IPS-18c (cell line): ENCODE measurements around the gene KBTBD4.
"Not testable (repeated sequence)": the region's sequence is repeated elsewhere in the genome, so short reads cannot be mapped to it uniquely, and the experiment has no call there.

Source experiments
- H3K4me3 ChIP-seq: 2 replicates; pipeline ENCODE4 v1.7.0; 2013; ENCODE audit warnings: low read depth, mild to moderate bottlenecking, low read length, moderate library complexity; ENCODE audit not compliant: insufficient read depth
- H3K9me3 ChIP-seq: one replicate; pipeline ENCODE4 v1.6.1; 2013; ENCODE audit warnings: mild to moderate bottlenecking, low read length, moderate library complexity; ENCODE audit not compliant: control insufficient read depth, insufficient read depth

The KBTBD4 gene

GRCh38 chr11:47570651-47571356 lies 8.0 kb downstream of the KBTBD4 start:
- Histone ChIP-seq H3K9me3 (peaks cover 6% of the 10 kb centered on the region), H3K4me3 (no peak overlapping the region)

- Histone ChIP-seq H3K4me3 (no peak overlapping the region), H3K9me3 (peaks cover 3% of the 10 kb centered on the region)
Measured at GRCh38 chr11:47569646-47570045, 9.1 kb downstream of the KBTBD4 start.

DNA sequence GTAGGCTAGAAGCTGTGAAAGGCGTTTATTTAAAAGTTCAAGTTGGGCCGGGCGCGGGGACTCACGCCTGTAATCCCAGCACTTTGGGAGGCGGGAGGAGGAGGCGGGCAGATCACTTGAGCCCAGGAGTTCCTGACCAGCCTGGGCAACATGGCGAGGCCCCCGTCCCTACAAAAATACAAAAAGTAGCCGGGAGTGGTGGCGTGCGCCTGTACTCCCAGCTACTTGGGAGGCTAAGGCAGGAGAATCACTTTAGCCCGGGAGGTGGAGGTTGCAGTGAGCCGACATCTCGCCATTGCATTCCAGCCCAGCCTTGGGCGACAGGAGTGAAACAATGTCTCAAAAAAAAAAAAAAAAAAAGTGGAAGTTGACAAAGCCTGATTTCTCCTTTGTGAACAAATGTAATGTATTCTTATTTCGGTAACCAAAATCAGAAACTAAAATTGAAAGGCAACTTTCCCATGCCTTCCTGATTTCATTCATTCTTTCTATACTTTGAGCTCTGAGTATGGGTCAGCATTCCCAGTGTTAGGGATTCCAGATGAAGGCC lies 12.5 kb downstream of the KBTBD4 start:
- H3K4me3 ChIP-seq = peak overlapping the region; percentile 93
- peaks cover 3% of the 10 kb centered on the region for H3K9me3 ChIP-seq

DNA sequence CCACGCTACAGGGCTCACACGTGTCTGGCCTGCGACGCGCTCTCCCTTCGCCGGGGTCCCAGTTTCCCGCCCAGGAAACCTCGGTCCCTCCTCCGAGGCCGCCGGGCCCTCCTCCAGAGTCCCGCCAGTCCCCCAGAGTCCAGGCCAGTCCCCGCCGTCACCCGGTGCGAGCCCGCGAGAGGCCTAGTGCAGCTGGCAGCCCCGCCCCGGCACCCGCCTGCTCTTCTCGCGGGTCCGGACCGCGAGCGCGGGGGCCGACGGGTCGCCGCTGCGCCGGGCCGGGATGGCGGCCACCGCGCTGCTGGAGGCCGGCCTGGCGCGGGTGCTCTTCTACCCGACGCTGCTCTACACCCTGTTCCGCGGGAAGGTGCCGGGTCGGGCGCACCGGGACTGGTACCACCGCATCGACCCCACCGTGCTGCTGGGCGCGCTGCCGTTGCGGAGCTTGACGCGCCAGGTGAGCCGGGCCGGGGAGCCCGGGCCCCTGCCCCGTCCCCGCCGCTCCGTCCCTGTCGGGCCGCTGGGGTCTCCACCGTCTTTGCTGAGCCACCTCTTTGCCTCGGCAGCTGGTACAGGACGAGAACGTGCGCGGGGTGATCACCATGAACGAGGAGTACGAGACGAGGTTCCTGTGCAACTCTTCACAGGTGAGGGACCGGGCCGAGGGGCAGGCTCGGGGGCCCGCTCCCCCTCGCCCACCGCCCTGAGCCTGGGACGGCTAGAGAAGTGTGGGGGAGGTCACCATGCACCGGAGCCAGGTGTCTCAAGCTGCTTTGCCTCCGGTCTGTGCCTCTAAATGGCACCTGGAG lies 13.2 kb downstream of the KBTBD4 start, which contains the start of gene PTPMT1:
TSS of gene PTPMT1 (plus strand) at position 260 of the 809 bp plus-strand sequence. CDS start at position 284, 24 bp downstream.
- peak within 1 kb of the TSS; percentile 93 for H3K4me3 ChIP-seq

DNA sequence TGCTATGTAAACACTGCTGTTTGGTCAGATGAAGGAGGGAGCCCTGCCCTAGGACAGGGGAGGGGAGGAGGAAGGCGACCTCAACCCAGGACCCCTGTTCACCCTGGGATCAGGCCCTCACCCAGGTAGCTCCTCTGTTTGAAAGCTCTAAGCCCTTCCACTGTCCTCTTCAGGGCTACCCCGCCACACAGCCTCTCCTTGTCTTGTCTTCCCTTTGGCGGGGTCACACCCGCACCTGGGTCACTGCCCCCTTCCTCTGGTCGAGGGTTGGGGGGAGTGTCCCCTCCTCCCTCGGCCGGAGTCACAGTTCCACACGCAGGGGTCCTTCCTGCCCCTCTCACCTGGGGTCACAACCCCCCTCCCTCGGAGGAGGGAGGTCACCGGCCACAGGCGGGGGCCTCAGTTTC lies 13.8 kb downstream of the KBTBD4 start:
- Histone ChIP-seq H3K9me3 (peaks cover 3% of the 10 kb centered on the region), H3K4me3 (peak overlapping the region; percentile 93)

More for the DNA sequence above, 13.2 kb downstream of the KBTBD4 start, which contains the start of gene PTPMT1:
- peaks cover 3% of the 10 kb centered on the region for H3K9me3 ChIP-seq

- H3K9me3 ChIP-seq, H3K4me3 ChIP-seq: not testable (repeated sequence)
Measured at GRCh38 chr11:47564366-47564765, 14.4 kb downstream of the KBTBD4 start.

- not testable (repeated sequence) for H3K9me3 ChIP-seq, H3K4me3 ChIP-seq
Measured at GRCh38 chr11:47562393-47562792, 16.4 kb downstream of the KBTBD4 start.

GRCh38 chr11:47560426-47560825 lies 18.3 kb downstream of the KBTBD4 start:
- Histone ChIP-seq H3K4me3 (no peak overlapping the region), H3K9me3 (no peaks in the 10 kb centered on the region)

DNA sequence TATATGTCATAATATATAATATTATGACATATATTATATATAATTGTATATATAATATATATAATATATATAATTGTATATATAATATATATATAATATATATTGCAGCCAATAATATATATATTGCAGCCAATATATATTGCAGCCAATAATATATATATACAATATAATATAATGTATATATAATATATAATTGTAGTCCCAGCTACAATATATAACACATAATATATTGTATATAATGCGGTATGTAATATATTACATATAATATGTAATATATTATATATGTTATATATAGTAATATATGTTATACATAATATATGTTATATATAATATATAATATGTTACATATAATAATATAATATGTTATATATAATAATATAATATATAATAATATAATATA lies 20.1 kb downstream of the KBTBD4 start:
- no peak overlapping the region for H3K4me3 ChIP-seq
- H3K9me3 ChIP-seq = no peaks in the 10 kb centered on the region

- not testable (repeated sequence) for H3K9me3 ChIP-seq, H3K4me3 ChIP-seq
Measured at GRCh38 chr11:47557004-47557403, 21.8 kb downstream of the KBTBD4 start.

DNA sequence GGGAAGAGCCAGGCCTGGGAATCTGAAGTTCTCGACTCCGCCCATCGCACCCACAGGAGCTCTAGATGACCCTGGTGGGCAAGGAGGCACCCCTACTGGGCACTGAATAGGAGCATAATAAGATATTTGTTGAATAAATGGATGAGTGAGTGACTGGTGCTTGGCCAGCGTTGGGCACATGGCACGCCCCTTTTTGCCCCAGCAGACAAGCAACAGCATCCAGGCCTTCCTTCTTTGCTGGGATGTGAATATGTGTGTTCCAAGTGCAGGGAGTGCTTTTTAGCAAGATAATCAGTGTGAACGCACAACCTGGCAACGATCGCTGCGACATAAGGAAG lies 25.4 kb downstream of the KBTBD4 start:
- peak overlapping the region; percentile 62 for H3K4me3 ChIP-seq
- peaks cover 2% of the 10 kb centered on the region for H3K9me3 ChIP-seq

DNA sequence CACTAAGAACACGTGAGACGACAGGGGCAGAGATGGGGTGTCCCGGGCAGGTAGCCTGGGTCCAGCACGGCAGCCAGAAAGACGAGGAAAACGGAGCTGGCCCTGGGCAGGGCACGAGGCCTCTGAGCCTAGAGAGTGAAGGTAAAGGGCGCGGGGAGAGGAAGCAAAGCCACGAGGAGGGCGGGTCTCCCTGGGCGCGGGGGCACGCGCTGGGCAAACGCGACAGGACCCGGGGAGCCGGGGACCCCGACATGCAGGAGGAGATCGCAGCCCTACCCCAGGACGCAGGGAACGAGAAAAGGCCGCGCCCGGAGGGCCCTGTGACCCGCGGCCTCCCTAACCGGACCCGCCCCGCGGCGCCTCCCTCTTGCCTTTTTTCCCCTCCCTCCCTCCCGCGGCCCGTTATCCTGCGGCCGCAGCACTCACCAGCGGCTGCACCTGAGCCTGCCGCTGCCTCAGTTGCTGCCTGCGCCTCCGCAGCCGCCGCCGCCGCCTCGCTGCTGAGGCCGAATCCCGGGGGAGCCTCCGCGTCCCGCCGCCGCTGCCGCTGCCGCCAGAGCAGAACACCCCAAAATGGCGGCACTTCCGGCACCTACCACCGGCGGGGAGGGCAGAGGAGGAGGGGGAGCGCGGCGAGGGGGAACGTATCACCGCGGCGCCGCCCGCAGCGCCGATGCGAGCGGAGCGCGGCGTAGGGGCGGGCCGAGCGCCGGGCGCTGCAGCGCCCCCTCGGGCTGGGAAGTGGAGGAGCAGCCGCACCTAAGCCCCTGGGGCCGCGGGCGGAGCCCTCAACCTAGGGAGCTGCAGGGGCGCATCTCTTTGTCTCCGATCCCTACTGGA lies 26.0 kb downstream of the KBTBD4 start, which contains the start of gene CELF1:
TSS of gene CELF1 (minus strand) at position 567 of the 840 bp plus-strand sequence. CDS start 53,609 bp downstream, outside the sequence.
- Histone ChIP-seq H3K9me3 (peaks cover 2% of the 10 kb centered on the region), H3K4me3 (peak within 1 kb of the TSS; percentile 97)

- peaks cover 2% of the 10 kb centered on the region for H3K9me3 ChIP-seq
- H3K4me3 ChIP-seq = peak overlapping the region; percentile 97
Measured at GRCh38 chr11:47552056-47552565, 26.7 kb downstream of the KBTBD4 start.

DNA sequence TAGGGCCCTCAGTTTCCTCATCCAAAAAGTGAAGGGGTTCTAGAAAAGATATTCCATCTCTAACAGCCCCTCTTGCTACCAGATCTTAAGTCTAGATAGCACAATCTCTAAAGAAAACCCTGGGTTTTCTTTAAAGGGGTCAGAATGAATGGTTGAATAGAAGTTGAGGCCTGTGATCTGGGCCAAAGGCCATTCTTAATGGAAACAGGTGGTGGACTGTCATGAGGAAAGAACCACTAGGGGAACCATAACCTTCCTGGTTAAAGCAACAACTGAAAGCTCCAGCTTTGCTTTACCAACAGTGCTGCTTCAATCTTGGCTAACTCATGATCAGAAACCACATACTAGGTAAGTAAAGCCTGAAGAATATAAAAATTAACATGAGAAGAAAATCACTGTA lies 27.7 kb downstream of the KBTBD4 start:
- Histone ChIP-seq H3K9me3 (peaks cover 2% of the 10 kb centered on the region), H3K4me3 (peak overlapping the region; percentile 97; the same call in 1 of the 2 replicates)

GRCh38 chr11:47550288-47551047 lies 28.3 kb downstream of the KBTBD4 start:
- no peak overlapping the region for H3K4me3 ChIP-seq
- H3K9me3 ChIP-seq = peaks cover 2% of the 10 kb centered on the region

- not testable (repeated sequence) for H3K4me3 ChIP-seq, H3K9me3 ChIP-seq
Measured at GRCh38 chr11:47546274-47546673, 32.5 kb downstream of the KBTBD4 start.
